T follicular helper cell (primary cell): ENCODE data around the gene NQO2.
"Not testable (repeated sequence)": the region's sequence is repeated elsewhere in the genome, so short reads cannot be mapped to it uniquely, and the experiment has no call there.

Experiments
- DNase-seq: peaks from one replicate; pipeline ENCODE4 v3.0.0-alpha.2; 2020; ENCODE audit warnings: low read depth

NQO2 gene

GRCh38 chr6:2989332-2990247 is 10.1 kb upstream of the NQO2 start:
- DNase-seq, result peak; percentile 67

DNA sequence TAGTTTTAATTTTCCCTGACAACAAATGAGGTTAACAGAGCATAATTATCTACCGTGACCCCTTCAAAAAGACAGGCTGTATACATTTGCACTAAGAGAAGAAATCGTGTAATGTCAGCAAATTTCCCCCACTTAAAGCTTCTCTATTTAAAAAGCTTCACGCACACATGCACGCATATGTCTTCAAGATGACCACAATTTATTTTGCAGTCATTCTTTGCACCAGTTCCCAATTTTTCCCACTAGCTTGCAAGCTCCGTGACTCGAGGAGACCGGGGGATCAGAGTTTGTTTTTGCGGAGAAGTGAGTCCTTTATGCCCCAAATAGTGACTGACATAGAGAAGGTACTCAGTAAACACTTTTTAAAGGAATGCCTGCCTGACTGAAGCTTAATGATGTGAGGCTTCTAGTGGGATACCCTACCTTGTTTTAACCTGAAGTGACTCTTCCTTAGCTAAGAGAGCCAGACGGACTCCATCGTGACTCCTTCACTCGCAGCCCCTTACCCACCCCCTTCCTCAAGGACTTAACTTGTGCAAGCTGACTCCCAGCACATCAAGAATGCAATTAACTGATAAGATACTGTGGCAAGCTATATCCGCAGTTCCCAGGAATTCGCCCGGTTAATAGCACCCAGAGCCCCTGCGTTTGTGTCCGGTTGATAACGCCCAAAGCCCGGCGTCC is 9.3 kb upstream of the NQO2 start:
- DNase-seq, result no peak

GRCh38 chr6:2990932-2991506 is 8.7 kb upstream of the NQO2 start:
- no peak for DNase-seq

DNA sequence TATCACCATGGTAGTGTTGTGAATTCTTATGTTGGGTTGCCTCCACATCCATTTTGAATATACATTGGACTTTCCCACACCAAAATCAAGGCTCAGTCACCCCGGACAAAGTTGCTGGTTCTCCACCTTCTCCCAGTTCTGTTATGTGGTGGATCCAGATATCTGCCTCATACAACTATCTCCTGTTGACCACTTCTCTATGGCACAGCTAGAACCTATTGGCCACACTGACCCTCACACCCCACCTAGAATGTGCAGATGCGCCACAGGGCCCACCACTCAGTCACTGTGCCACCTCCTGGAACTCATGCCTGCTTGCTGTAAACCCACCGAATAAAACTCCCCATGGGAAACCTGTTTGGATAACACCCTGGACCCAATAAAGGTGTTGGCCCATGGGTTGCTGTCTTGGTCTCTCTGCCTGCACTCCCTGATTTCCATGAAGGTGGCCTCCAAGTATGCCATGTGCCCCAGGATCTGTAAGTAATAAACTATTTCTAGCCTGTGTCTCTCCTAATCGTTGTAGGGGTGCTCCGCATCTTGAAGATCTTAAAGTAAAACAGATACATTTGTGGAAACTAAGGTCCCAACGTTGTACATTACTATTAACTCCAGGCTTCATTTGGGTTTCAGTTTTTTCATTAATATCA is 7.2 kb upstream of the NQO2 start:
- DNase-seq, result no peak

DNA sequence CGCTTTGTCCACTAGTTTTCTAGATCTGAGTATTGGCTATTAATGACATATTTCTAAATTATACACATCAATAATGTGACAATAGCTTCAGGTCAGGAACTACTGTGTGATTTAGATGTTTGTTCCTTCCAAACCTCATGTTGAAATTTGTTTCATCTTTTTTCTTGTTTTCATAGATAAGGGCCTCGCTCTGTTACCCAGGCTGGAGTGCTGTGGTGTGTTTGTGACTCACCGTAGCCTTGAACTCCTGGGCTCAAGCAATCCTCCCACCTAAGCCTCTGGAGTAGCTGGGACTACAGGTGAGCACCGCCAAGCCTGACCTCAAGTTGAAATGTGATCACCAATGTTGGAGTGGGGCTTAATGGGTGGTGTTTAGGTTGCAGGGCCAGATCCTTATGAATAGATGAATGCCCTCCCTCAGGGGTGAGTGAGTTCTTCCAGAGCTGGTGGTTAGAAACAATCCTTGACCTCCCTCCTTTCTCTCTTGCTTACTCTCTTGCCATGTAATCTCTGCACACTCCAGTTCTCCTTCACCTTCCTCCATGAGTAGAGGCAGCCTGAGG is 5.9 kb upstream of the NQO2 start:
- no peak for DNase-seq

GRCh38 chr6:2998249-2998997 is 1.3 kb upstream of the NQO2 start:
- DNase-seq, result peak; percentile 37

- DNase-seq, result no peak
Measured at GRCh38 chr6:2998998-2999617, 586 bp upstream of the NQO2 start.

GRCh38 chr6:3001146-3001772 is 1.6 kb downstream of the NQO2 start:
- DNase-seq, result no peak

DNA sequence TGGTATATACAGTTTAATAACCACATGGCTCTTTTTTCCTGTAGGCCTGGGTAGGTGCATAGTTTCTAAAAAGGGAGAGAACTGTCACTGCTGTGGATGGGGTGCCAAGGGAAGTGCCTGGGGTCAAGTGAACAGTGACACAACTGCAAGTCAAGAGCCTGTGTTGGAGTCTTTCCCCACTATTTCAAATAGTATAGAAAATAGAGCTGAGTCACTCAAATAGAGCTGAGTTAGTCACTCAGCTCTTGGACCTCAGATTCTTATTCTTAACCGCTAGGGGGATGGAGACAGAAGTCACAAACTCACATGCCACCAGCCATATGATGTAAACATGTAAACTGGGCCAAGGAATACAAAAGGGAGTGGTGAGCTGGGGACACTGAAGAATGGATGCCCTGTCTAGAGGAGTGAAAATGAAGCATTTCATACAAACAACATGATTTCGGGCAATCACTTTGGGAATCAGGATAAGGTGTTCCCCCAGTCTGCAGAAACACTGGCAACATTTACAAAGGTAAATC is 2.1 kb downstream of the NQO2 start:
- DNase-seq, result no peak

- not testable (repeated sequence) for DNase-seq
Measured at GRCh38 chr6:3003226-3003625, 3.5 kb downstream of the NQO2 start.

- no peak for DNase-seq
Measured at GRCh38 chr6:3005077-3005476, 5.4 kb downstream of the NQO2 start.

- no peak for DNase-seq
Measured at GRCh38 chr6:3005874-3006273, 6.2 kb downstream of the NQO2 start.

DNA sequence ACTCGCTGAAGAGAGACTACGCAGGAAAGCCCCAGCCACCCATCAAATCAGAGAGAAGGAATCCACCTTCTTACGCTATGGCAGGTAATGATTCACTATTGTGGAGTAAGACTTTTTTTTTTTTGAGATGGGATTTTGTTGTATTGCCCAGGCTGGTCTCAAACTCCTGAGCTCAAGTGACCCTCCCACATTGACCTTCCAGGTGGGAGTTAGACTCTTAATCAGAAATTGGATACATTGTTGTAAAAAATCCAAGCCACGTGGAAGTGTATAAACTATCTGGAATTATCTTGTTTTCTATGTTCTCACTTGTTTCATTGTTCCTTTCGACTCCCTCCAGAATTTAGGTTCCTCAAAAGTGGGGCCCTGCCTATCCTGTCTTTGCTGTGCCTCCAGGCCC is 6.8 kb downstream of the NQO2 start:
- DNase-seq, result no peak

GRCh38 chr6:3007571-3007970 is 7.9 kb downstream of the NQO2 start:
- no peak for DNase-seq

DNA sequence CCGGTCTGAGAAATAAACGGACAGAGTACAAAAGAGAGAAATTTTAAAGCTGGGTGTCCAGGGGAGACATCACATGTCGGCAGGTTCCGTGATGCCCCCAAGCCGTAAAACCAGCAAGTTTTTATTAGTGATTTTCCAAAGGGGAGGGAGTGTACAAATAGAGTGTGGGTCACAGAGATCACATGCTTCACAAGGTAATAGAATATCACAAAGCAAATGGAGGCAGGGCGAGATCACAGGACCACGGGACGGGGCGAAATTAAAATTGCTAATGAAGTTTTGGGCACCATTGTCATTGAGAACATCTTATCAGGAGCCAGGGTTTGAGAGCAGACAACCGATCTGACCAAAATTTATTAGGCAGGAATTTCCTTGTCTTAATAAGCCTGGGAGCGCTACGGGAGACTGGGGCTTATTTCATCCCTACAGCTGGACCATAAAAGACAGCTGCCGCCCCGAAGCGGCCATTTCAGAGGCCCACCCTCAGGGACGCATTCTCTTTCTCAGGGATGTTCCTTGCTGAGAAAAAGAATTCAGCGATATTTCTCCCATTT is 9.1 kb downstream of the NQO2 start:
- DNase-seq, result not testable (repeated sequence)

GRCh38 chr6:3009930-3010329 is 10.2 kb downstream of the NQO2 start:
- no peak for DNase-seq

GRCh38 chr6:3011158-3011557 is 11.5 kb downstream of the NQO2 start:
- no peak for DNase-seq

DNA sequence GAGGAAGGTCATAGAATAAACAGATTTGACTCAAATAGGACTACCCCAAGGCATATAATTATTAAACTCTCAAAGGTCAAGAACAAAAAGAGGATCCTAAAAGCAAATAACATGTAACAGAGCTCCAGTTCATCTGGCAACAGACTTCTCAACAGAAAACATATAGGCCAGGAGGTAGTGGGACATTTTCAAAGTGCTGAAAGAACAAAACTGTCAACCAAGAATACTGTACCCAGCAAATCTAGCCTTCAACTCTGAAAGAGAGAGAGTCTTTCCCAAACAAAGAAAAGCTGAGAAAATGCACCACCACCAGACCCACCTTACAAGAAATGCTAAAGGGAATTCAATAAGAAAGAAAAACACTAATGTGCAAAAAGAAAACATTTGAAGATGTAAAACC is 11.9 kb downstream of the NQO2 start:
- no peak for DNase-seq

DNA sequence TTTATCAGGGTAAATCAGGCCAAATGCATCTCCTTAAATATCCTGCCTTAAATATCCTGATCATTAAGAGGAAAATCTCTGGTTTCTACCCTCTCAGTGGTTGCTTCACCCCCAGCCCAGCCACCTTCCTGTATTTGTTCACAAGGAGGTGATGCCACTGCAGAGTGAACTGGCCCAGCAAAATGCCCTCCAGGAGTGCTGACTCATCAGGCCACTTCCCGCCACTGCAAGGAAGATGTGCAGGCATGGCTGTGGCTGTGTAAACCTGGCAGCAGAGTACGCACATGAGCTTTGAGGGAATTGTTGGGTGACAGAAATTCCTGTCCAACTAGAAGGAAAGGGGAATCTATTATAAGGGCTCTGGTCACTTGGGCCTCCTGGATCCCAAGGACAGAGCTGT is 13.8 kb downstream of the NQO2 start:
- no peak for DNase-seq
